ENCODE results near the gene RPL27A.
"Not testable (repeated sequence)": the region's sequence is repeated elsewhere in the genome, so short reads cannot be mapped to it uniquely, and the experiment has no call there.

The RPL27A gene

DNA sequence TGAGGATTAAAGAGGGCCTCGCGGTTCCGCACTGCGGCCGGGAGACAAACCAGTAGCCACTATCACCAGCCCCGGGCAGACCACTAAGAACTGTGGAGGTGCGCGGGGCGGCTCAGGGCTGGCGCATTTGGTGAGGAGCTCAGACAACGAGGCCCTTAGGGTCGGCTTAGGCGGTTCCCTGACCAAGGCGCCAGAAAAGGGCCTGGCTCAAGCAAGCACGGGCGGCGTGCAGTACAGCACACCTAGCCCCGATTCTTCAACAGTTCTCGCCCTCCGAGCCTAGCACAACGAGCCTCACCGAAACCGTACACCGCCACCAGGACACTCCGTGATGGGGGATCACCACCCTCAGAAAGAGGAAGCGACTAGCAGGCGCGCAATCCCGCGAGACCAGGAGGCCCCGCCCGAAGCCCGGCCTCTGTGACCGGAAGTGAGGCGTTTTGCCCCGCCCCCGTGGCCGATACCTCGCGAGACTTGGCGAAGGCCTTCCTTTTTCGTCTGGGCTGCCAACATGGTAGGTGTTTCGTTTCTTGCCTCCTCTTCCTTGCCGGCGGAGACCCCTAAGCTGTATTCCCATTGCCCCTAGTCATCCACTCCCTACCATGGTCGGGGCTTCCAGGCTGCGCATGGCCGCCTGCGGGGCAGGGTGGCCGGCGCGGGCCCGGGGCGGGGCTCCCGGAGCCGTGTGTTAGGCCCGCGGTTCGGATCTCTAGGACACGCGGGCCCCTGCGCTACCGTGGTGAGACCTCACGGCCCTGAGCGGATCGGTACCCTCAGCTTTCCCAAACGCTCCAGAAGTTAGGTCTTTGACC is at the start of gene RPL27A, which contains the start of gene TRIM66:
Gene RPL27A (plus strand): TSS at position 490 of the 812 bp plus-strand sequence. CDS start 22 bp downstream, at position 512.
Gene TRIM66 (minus strand): TSS at position 363 of the 812 bp plus-strand sequence. CDS start 10,391 bp downstream, outside the sequence.
- peak; percentile 98 for DNase-seq (ENCODE audit: low read depth in 2 of 2, low spot score in 1 of 2)

DNA sequence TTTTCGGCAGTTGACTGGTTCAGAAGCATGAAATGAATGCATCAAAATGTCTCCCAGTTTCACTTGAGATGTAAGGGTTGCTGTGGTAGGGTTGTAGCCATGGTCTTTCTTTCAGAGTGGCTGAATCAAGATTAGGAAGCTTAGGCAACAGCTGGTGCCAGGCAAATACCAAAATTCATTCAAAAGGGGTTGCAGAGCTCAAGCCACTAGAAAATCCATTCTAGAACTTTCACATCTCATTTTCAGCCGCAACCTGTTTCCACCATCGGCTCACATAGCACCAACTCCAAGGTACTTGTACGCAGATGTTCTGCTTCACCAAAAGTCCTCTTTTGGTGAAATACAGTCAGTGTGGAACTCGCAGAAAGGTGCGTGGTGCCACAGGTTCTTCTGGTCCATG is 48.1 kb upstream of the RPL27A start:
- DNase-seq (ENCODE audit: low read depth in 2 of 2, low spot score in 1 of 2) = no peak

DNA sequence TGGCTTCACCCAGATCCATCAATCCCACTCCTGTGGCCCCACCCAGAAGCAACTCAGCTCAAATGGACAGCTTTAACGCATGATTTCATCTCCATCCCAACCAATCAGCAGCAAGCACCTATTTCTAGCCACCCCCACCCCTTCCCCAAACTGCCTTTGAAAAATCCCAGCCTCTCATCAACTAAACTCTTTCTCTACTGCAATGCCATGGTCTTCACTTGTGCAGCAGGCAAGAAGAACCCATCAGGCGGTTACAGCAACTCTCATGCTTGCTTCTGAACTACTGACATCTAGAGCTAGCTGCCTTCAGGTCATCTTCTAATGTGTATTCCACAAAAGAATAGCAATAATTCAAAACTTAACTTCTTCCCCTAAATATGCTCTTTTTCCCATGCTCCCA is 46.5 kb upstream of the RPL27A start:
- no peak for DNase-seq (ENCODE audit: low read depth in 2 of 2, low spot score in 1 of 2)

DNA sequence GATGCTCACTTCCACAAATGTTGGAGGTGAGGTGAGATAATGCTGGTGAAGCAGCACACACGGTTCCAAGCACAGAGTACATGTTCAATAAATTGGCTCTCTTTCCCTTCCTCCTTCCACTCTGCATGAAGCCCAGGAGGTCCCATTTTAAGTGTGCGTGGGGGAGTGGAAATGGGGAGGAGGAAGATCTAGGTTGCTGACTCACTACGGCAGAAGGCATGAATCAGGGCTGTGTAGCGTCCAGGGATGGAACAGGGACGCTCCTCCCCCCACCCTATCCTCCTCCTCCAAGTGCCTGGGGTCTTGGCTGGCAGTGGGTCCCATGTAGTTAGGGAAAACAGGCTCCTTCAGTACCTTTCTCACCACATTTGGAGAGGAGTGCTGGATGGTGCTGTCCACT is 44.3 kb upstream of the RPL27A start:
- DNase-seq (ENCODE audit: low read depth in 2 of 2, low spot score in 1 of 2) = no peak

DNA sequence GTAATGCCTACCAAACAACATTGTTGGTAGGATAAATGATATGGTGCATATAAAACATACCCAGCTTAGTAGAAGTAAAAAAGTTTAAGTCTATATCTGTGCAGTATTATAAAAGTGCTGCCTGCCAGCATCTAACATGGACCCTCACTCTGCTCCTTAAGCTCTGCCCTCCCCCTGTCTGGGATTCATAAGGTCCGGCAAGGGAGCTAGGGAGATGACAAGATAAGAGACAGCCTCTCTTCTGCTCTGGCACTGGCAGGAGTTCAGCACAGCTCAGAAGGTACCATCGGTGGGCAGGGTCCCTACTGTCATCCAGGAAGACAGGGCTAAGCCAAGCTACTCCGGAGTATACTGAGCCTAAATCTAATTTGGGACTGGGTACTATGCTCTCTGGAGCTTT is 42.9 kb upstream of the RPL27A start:
- no peak for DNase-seq (ENCODE audit: low read depth in 2 of 2, low spot score in 1 of 2)

DNA sequence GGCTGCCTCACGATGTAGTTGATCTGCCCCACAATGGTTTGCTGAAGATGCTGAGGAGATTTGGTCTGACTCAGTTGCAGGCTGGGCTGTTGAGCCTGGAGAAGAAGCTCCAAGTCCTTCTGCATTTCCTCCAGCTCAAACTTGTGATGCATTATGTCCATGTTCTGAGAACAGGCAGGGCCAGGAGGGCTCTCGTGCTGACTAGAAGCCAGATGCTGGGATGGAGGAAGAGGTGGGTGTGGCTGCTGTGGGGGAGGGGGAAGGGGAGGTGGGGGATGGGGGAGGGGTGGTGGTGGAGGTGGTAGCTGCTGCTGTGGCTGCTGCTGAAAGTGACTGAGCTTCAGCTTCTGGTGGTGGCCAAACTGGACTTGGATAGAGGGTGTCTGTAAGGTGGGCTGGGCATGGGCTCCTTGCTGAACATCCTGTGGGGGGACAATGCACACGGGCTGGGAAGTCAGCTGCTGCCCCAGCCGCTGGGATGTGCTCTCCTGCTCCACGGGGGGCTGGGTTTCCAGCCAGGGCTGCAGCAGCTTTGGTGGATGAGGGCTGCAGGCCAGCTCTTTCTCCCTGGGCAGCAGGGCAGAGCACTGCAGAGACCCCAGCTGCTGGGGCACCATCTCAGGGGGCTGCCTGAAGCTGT is 42.2 kb upstream of the RPL27A start:
- no peak for DNase-seq (ENCODE audit: low read depth in 2 of 2, low spot score in 1 of 2)

DNA sequence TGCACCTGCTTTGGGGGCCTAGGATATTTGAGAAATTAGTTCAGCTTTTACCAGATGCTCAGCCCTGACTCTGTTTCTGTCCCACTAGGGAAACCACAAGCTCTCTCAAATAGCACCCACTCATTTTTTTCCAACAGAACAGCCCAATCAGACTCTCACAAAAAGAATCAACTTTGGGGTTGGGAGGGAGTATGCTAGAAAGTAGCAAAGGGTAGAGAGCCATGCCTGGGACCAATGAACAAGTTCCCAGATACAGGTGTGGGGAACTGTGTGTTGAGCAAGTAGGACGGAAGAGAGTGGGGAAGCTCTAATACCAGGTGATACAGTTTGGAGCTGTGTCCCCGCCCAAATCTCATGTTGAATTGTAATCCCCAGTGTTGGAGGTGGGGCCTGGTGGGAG is 41.3 kb upstream of the RPL27A start:
- DNase-seq (ENCODE audit: low read depth in 2 of 2, low spot score in 1 of 2) = no peak

DNA sequence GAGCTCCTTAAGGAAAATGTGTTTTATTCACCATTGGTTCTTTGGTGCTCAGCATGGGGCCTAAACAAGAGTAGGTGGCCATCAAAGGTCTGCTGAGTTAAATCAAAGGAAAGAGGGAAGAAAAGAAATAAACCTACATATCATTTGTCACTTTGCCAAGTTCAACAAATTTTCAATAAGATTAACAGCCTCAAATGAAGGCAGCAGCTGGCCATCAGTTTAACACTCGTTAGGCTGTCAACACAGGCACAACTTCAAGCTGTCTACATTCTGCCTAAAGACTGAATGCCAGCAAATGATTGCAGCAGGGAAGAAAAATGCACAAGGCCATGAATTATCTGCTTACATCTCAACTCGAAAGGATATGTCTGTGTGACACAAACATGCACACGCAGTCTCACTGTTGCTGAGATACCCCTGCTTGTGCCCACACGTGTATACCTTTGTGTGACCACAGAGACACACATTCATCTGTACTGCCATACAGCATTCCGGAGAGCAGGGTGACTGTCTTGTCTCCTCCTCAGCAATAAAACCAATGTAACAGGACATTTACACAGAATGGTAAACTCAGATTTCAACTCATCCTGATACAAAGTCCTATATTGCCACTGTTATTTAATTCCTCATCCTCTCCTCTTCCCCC is 40.3 kb upstream of the RPL27A start:
- no peak for DNase-seq (ENCODE audit: low read depth in 2 of 2, low spot score in 1 of 2)

DNA sequence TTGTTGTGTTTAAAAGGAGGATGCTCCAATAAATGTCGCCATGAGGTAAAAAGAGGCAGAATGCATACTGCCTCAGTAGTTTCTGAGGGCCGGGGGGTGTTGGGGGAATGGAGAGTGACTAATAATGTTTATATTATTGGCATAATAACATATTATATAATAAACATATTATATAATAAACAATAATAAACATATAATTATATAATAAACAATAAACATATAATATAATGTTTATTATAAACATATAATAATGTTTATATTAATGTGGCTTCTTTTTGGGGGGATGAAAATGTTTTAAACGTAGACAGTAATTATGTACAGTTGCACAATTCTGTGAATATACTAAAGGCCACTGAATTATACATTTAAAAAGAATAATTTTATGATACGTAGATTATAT is 35.7 kb upstream of the RPL27A start:
- no peak for DNase-seq (ENCODE audit: low read depth in 2 of 2, low spot score in 1 of 2)

DNA sequence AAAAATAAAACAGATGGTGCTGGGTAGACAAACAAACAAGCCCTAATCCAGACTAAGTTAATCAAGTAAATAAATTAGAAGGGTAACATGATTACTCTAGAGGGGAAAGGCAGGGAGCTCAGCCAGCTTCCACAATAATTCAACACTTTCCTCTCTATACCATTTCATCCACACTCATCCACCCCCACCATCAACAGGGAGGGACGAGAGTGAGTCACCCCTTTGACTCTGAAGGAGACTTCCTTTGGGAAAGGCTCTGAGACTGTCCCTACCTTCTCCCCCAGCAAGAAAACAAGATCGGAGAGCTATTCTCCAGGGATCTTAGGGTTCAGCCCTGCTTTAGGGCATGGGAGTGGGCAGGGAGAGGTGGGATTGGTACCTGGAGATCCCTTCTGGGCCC is 33.2 kb upstream of the RPL27A start:
- DNase-seq (ENCODE audit: low read depth in 2 of 2, low spot score in 1 of 2) = no peak

DNA sequence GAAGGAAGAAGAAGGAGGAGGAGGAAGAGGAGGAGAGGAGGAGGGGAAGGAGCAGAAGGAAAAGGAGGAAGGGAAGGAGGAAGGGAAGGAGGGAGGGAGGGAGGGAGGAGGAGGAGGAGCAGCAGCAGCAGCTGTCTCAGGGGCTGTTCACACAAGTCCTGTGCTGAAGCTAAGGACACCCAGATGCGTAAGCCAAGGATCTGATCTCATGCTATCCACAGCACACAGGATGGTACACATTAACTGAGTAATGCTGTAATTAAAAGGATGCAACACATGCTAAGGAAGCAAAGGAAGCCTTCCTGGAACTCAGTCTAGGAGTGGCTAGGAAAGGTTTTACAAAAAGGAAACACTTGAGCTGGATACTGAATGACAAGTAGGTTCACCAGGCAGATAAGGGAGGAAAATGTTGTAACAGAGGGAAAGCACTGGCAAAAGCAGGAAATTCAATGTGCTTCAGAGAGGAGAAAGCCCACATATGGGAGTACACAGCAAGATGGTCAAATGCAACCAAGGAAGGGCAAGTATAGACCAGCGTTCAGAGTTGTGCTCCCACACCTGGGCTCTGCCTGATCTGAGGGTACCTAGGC is 32.1 kb upstream of the RPL27A start:
- no peak for DNase-seq (ENCODE audit: low read depth in 2 of 2, low spot score in 1 of 2)

DNA sequence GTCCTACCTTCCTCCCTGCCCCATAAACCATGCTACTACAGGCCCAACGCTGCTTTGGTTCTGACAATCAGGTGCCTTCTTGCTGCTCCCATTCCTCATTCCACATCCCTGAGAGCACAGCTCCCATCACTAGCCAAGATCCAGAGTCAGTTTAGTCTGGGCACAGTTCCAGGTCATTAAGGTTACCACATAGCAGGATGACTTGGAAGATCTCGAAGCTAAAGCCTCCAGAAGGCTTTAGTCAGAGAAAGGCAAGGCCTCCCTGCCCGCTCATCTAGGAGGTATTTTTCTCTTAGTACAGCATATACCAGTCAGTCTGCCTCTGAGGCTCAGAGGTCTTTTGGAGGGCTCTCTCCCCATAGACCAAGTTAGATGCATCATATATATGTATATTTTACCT is 30.5 kb upstream of the RPL27A start:
- DNase-seq (ENCODE audit: low read depth in 2 of 2, low spot score in 1 of 2) = no peak

DNA sequence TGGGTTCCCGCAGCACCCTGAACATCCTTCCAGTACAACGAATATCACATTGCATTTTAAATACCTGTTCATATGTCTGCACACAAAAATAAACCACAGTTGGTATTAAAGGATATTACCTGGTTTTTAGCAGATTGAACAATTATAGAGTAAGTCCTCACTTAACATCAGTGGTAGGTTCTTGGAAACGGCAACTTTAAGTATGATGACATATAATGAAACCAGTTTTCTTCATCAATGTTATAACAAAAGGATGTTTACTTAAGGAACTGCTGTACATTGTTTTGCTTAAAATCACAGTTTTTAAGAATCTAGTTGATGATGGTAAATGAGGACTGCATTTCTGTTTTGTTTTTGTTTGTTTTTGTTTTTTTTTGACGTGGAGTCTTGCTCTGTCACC is 28.1 kb upstream of the RPL27A start:
- no peak for DNase-seq (ENCODE audit: low read depth in 2 of 2, low spot score in 1 of 2)

DNA sequence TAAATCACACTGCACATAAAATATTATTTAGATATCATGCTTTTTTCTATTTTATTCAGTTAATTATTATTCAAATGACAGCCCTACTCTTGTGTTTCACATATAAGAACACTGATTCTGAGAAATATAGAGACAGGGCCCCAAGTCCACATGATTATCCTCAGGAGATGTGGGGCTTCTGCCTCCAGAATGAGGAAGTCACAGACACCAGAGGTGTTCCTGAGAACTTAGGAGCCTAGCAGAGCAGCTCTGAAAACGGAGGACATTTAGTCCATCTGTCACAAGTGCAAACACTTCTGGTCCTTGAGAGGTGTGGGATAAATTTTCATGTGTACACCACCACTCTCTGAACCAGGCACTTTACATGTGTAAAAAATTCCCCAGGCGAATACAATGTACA is 26.3 kb upstream of the RPL27A start:
- no peak for DNase-seq (ENCODE audit: low read depth in 2 of 2, low spot score in 1 of 2)

DNA sequence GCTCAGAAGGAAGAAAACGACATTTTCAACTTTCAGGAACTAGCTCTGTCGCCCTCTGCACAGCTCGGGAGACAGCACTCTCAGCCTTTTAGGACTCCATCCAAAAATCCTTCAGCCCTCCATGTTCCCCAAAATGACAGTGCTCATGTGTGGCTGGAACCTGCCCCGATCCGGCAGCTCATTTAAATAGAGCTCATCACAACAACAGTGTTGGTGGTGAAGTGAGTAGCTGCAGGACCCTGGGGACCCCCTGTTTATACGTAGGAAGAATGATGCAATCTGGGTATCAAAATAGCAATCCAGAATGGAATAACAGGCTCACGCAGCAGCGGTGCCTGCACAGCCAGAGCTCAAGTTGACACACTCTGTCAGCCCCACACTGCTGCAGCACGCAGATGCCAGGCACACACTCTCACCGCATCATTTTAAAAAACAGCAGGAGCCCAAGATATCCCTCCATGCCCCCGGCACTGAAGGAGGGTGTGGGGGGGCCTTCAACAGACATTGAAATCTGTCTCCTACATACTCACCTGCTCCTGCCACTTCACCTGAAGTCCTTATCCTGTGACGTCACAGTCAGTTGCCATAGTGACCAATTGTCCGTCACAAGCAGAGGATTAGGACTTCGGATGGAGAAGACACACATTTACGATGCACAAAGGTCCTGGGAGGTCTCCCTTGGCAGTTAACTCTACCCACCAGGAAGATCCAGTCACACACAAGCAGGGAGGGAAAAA is 24.1 kb upstream of the RPL27A start:
- no peak for DNase-seq (ENCODE audit: low read depth in 2 of 2, low spot score in 1 of 2)

DNA sequence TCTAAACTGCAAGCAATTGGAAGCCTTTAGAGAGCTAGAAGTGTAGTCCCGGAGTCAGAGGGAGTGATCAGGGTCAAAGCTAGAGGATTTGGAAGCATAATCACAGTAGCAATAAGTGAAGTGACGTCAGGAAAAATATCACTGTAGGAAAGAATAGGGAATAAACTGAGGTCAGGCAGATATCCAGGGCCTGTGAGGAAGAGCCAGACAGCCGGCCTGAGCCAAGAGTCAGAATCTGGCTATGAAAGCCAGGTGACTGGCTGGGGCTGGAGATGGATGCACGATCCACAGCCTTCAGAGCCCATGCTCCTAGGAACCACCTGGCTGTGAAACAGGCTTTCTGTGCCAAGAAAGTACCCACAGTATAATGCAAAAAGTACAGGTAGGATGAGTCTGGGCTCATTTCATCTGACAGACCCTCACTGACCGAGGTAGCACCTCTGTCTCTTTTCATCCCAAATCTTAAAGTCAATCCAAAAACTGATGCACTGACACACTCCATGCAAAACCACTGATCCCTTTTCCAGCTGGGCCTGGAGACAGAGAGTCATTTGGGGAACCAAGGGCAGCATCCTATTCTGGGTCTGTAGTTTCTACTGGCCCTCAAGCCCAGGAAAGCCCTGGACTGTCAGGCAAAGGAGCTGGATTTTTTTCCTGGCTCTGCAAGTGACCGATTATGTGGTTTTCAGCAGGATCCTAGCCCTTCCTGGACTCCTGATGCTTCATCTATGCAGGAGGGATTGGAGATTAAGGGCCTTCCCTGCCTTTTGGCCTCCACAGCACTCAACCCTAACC is 21.4 kb upstream of the RPL27A start:
- no peak for DNase-seq (ENCODE audit: low read depth in 2 of 2, low spot score in 1 of 2)

DNA sequence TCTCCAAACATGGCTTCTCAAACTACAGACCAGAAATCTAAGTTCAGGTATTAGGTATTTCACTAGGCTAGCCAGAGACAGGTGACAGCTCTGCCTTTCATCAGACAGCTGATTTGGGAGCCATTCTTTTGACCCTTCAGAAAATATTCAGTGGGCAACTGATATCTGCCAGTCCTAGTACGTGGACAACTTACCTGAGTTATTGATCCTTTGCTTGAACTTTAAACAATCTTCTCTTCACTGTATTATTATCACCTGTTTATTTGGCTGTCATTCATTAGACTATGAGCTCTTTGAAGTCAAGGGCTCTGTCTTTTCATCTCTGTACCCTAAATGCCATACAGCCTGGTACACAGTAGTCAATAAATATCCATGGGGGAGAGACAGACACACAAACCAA is 17.4 kb upstream of the RPL27A start:
- no peak for DNase-seq (ENCODE audit: low read depth in 2 of 2, low spot score in 1 of 2)

DNA sequence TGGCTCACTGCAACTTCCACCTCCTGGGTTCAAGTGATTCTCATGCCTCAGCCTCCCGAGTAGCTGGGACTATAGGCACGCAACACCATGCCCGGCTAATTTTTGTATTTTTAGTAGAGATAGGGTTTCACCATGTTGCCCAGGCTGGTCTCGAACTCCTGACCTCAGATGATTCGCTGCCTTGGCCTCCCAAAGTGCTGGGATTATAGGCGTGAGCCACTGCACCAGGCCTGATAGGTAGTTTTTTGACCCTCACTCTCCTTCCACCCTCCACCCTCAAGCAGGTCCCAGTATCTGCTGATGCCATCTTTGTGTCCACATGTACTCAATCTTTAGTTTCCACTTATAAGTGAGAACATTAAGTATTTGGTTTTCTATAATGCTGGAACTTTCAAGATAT is 12.5 kb upstream of the RPL27A start:
- not testable (repeated sequence) for DNase-seq (ENCODE audit: low read depth in 2 of 2, low spot score in 1 of 2)

DNA sequence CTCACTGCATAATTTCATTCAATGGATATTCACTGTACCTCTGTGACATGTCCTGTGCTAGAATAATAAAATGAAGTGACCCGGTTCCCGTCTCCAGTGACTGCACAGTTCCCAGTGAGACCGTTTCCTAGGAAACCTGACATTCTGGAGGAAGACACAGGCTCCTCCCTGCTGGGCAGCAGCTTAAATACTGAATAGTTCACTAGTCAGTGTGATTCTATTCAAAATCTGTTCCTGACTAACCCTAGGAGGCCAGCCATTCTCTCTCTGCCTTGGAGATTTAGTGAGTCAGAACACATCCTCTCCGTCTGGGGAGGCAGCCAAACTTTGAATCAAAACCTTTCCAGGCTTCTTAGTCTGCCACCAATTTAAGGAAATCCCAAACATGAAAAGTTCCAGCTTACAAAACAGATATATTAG is 11.4 kb upstream of the RPL27A start:
- DNase-seq (ENCODE audit: low read depth in 2 of 2, low spot score in 1 of 2) = no peak

DNA sequence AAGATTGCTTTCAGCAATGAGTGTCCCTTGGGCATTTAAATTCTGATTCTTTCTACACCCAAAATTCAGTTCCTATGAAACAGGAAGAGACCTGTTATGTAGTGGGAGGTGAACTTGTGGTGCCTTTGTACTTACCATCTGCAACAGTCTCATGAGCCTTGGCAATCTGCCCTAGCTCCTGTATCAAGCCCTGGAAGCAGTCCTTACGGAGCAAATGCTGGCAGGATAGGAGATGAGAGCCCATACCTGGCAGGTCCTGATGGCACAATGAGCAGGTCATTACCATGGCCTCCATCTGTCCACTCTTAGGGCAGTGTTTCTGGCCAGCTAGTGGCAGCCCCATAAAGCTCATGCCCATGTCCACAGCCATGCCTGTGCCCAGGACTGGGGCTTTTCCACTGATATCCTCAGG is 10.9 kb upstream of the RPL27A start:
- no peak for DNase-seq (ENCODE audit: low read depth in 2 of 2, low spot score in 1 of 2)
